Mesendoderm (in vitro differentiated cells): Measurements from ENCODE around the gene BCL7C.

Source experiments
- DNase-seq: peaks from one replicate; pipeline ENCODE4 v3.0.0; 2013
- H2AK5ac ChIP-seq: 2 replicates; pipeline ENCODE4 v1.6.1; 2013; ENCODE audit warnings: low read length, inconsistent platforms
- H2BK120ac ChIP-seq: 2 replicates; pipeline ENCODE4 v1.6.1; 2013; ENCODE audit warnings: low read depth, mild to moderate bottlenecking, low read length, moderate library complexity, mixed read lengths
- H2BK15ac ChIP-seq: replicated peaks from 2 replicates; pipeline ENCODE4 v1.6.1; 2013; ENCODE audit warnings: low read depth, mild to moderate bottlenecking, moderate library complexity
- H2BK5ac ChIP-seq: 2 replicates; pipeline ENCODE4 v1.6.1; 2013; ENCODE audit warnings: low read length, inconsistent platforms
- H3K18ac ChIP-seq: 2 replicates; pipeline ENCODE4 v1.6.1; 2013; ENCODE audit warnings: mild to moderate bottlenecking, low read length, mixed read lengths
- H3K23ac ChIP-seq: one replicate; pipeline ENCODE4 v1.6.1; 2013; ENCODE audit warnings: low read length
- H3K27ac ChIP-seq: 2 replicates; pipeline ENCODE4 v1.5.1; 2013; ENCODE audit warnings: low read depth, mild to moderate bottlenecking, inconsistent platforms, low read length, moderate library complexity
- H3K27me3 ChIP-seq: 2 replicates; pipeline ENCODE4 v1.6.1; 2013; ENCODE audit warnings: low read length, control low read depth, mild to moderate bottlenecking, inconsistent platforms; ENCODE audit not compliant: insufficient read depth, poor library complexity
- H3K36me3 ChIP-seq: 2 replicates; pipeline ENCODE4 v1.6.1; 2013; ENCODE audit warnings: low read length, inconsistent platforms; ENCODE audit not compliant: control insufficient read depth, insufficient read depth
- H3K4ac ChIP-seq: one replicate; pipeline ENCODE4 v1.6.1; 2013; ENCODE audit warnings: low read depth, mild to moderate bottlenecking, low read length, moderate library complexity
- H3K4me1 ChIP-seq: 2 replicates; pipeline ENCODE4 v1.6.1; 2013; ENCODE audit warnings: low read depth, low read length, inconsistent platforms; ENCODE audit not compliant: control insufficient read depth
- H3K4me2 ChIP-seq: 2 replicates; pipeline ENCODE4 v1.6.1; 2013; ENCODE audit warnings: low read length
- H3K4me3 ChIP-seq: 2 replicates; pipeline ENCODE4 v1.5.1; 2013; ENCODE audit warnings: mild to moderate bottlenecking, low read length
- H3K56ac ChIP-seq: one replicate; pipeline ENCODE4 v1.6.1; 2013; ENCODE audit warnings: low read length
- H3K79me1 ChIP-seq: 2 replicates; pipeline ENCODE4 v1.6.1; 2013; ENCODE audit warnings: low read length, inconsistent platforms
- H3K79me2 ChIP-seq: 2 replicates; pipeline ENCODE4 v1.6.1; 2013; ENCODE audit warnings: mild to moderate bottlenecking, low read length; ENCODE audit not compliant: control insufficient read depth, insufficient read depth
- H3K9ac ChIP-seq: 2 replicates; pipeline ENCODE4 v1.6.1; 2013; ENCODE audit warnings: low read length, inconsistent platforms
- H4K5ac ChIP-seq: one replicate; pipeline ENCODE4 v1.6.1; 2013; ENCODE audit warnings: low read length
- H4K8ac ChIP-seq: one replicate; pipeline ENCODE4 v1.6.1; 2013; ENCODE audit warnings: low read depth, mild to moderate bottlenecking, control low read depth, low read length, moderate library complexity
- WGBS: extraction: QIAGEN DNeasy Blood & Tissue Kit; methylation state at CpG from one replicate; pipeline ENCODE4 v1.1.7; 2013; ENCODE audit warnings: low lambda C conversion rate, missing lambda C conversion rate; ENCODE audit not compliant: insufficient coverage; ENCODE audit errors: extremely low coverage; 5-methylcytosine and 5-hydroxymethylcytosine counted together

Gene BCL7C

DNA sequence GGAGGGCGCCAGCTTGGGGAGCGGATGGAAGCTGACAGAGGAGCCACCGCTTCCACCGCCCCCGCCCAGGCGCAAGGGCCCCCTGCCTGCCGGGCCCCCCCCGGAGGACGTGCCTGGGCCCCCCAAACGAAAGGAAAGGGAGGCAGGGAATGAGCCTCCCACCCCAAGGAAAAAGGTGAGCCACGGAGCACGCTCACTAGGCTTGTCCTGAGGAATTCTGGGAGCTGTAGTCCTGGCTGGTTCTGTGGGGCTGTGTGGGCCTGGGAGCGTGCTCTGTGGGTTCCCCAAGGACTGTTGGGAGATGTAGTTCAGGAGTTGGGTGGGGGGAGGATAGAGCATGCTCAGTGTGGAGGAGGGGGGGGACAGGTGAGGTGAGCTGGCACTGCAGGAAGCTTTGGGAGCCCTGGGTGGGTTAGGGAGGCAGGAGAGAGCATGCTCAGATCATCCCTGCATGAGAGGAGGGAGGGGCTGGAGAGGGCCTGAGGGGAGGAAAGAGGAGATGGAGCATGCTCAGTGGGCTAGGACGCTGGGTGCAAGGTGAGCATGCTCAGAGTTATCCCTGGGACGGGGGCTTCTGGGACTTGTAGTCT is 34.0 kb upstream of the BCL7C start:
- no peak overlapping the region for H3K4ac ChIP-seq
- H3K56ac ChIP-seq: no peak overlapping the region
- H2AK5ac ChIP-seq: no peak overlapping the region
- H3K18ac ChIP-seq: no peak overlapping the region
- H3K9ac ChIP-seq: no peak overlapping the region
- H3K4me3 ChIP-seq: no peak overlapping the region
- H3K23ac ChIP-seq: no peak overlapping the region
- peaks cover 24% of the 10 kb centered on the region for H3K36me3 ChIP-seq
- H3K27ac ChIP-seq: no peak overlapping the region
- WGBS: no CpG with 5 or more reads among the region's 15 CpGs
- H3K4me1 ChIP-seq: no peaks in the 10 kb centered on the region
- no peak overlapping the region for H4K8ac ChIP-seq
- H2BK120ac ChIP-seq: no peak overlapping the region
- no peak overlapping the region for H4K5ac ChIP-seq
- no peak overlapping the region for H2BK15ac ChIP-seq
- peaks cover 14% of the 10 kb centered on the region for H3K79me1 ChIP-seq
- H3K27me3 ChIP-seq: no peaks in the 10 kb centered on the region
- DNase-seq: peak; percentile 97
- H2BK5ac ChIP-seq: no peak overlapping the region
- H3K79me2 ChIP-seq: peaks cover 12% of the 10 kb centered on the region
- no peak overlapping the region for H3K4me2 ChIP-seq

DNA sequence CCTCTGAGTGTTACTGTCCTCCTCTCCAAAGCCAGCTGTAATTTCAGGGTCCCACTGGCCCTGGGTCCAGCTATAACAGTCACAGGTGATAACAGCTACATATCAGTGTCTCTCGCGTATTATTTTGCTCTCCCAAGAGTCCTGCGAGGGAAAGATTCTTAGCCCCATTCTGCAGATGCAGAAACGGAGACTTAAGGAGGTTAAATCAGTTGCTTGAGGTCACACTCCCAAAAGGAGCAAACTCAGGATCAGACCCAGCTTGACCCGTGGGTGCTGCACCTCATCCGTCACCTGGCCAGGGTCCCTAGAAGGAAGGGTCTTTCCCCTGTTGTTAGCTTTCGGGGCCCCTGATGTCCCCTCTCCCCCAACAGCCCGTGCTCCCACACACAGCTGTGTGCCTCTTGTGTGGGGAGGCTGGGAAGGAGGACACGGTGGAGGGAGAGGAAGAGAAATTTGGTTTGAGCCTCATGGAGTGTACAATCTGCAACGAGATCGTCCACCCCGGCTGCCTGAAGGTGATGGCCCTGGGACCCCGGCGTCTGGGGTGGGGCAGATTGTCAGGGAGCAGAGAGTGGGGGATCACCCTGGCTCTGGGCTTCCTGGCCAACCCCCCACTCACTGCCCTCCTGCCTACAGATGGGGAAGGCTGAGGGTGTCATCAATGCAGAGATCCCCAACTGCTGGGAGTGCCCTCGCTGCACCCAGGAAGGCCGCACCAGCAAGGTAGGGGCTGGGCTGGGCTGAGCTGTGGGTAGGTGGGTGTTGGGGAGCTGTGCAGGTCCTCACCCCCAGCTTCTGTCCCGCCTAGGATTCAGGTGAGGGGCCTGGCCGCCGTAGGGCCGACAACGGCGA is 33.3 kb upstream of the BCL7C start:
- Histone ChIP-seq H2BK120ac (no peak overlapping the region), H3K4ac (no peak overlapping the region), H3K27ac (no peak overlapping the region), H3K27me3 (no peaks in the 10 kb centered on the region), H3K23ac (no peak overlapping the region), H3K79me1 (peaks cover 13% of the 10 kb centered on the region), H3K36me3 (peaks cover 24% of the 10 kb centered on the region), H3K56ac (no peak overlapping the region), H3K79me2 (peaks cover 12% of the 10 kb centered on the region), H2AK5ac (no peak overlapping the region), H2BK15ac (no peak overlapping the region), H3K9ac (peak overlapping the region; percentile 15), H4K8ac (no peak overlapping the region), H3K4me3 (no peak overlapping the region), H4K5ac (no peak overlapping the region), H3K18ac (no peak overlapping the region), H3K4me2 (no peak overlapping the region), H3K4me1 (no peaks in the 10 kb centered on the region), H2BK5ac (no peak overlapping the region)
- WGBS: no CpG with 5 or more reads among the region's 22 CpGs
- DNase-seq: no peak

DNA sequence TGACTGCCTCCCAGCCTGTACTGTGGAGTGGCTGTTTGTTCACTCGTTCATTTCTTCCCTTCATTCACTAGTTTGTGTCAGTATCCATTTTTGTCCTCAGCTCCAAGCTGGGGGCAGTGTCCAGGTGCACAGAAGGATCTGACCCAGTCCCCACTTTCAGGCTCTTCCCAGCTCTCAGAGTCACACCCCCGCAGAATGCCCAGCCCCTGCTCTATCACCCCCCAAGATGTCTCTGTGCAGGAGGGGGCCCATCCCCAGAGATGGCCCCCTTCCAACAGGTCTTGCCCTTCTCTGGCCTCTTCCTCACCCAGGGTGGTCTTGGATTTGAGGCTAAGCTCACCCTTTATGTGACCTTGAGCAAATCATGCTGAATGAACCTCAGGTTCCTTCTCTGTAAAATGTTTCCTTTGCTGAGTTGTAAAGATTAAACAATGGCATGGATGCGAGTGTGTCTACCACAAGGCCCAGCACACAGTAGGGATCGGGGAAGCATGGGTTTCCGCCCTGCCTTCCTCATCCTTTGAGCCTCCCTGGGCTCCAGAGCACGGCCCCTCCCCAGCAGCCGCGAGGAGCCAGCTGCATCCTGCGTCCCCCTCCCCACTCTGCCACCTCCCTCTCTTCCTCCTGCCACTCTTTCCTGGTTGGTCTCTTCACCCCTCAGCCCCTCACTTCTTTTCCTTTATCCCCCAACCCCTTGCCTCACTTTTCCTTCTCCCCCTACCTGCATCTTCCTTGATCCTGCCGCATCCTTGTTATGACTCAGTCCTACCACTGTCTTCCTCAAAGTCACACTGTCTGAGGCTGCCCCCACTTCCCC is 32.3 kb upstream of the BCL7C start:
- no CpG with 5 or more reads among the region's 10 CpGs for WGBS

DNA sequence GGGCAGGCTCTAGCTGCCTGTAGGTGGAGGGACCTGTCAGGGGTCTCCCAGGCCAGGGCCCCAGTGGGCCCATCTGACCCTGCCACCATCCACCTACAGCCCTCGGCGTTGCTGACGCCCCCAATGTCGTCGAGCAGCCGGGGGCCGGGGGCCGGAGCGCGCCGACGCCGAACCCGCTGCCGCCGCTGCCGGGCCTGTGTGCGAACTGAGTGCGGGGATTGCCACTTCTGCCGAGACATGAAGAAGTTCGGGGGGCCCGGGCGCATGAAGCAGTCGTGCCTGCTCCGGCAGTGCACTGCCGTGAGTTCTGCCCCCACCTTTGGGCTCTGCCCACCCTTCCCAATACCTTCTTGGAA is 31.7 kb upstream of the BCL7C start:
- no peak overlapping the region for H2BK120ac ChIP-seq
- no peak overlapping the region for H3K23ac ChIP-seq
- no peak overlapping the region for H4K5ac ChIP-seq
- no peaks in the 10 kb centered on the region for H3K27me3 ChIP-seq
- no CpG with 5 or more reads among the region's 26 CpGs for WGBS
- no peak overlapping the region for H3K27ac ChIP-seq
- peaks cover 17% of the 10 kb centered on the region for H3K36me3 ChIP-seq
- H3K56ac ChIP-seq: peak overlapping the region; percentile 91
- H3K4ac ChIP-seq: no peak overlapping the region
- no peak overlapping the region for H3K18ac ChIP-seq
- H4K8ac ChIP-seq: no peak overlapping the region
- H3K4me3 ChIP-seq: no peak overlapping the region
- H3K4me1 ChIP-seq: no peaks in the 10 kb centered on the region
- H3K79me1 ChIP-seq: peaks cover 10% of the 10 kb centered on the region
- DNase-seq: no peak
- H3K4me2 ChIP-seq: no peak overlapping the region
- no peak overlapping the region for H2AK5ac ChIP-seq
- H3K79me2 ChIP-seq: peaks cover 12% of the 10 kb centered on the region
- H2BK15ac ChIP-seq: no peak overlapping the region
- H2BK5ac ChIP-seq: no peak overlapping the region
- peak overlapping the region; percentile 85 for H3K9ac ChIP-seq

More for the DNA sequence above, 32.3 kb upstream of the BCL7C start:
- peaks cover 12% of the 10 kb centered on the region for H3K79me1 ChIP-seq
- H2BK120ac ChIP-seq: no peak overlapping the region
- peaks cover 22% of the 10 kb centered on the region for H3K36me3 ChIP-seq
- no peak overlapping the region for H3K27ac ChIP-seq
- no peak overlapping the region for H2AK5ac ChIP-seq
- no peaks in the 10 kb centered on the region for H3K27me3 ChIP-seq
- H3K4me1 ChIP-seq: no peaks in the 10 kb centered on the region
- DNase-seq: no peak
- no peak overlapping the region for H3K4me3 ChIP-seq
- H3K56ac ChIP-seq: peak overlapping the region; percentile 91
- H3K4ac ChIP-seq: no peak overlapping the region
- peaks cover 12% of the 10 kb centered on the region for H3K79me2 ChIP-seq
- H3K9ac ChIP-seq: peak overlapping the region; percentile 44
- no peak overlapping the region for H2BK15ac ChIP-seq
- H4K5ac ChIP-seq: no peak overlapping the region
- H4K8ac ChIP-seq: no peak overlapping the region
- H3K4me2 ChIP-seq: no peak overlapping the region
- peak overlapping the region; percentile 66 for H3K23ac ChIP-seq
- no peak overlapping the region for H2BK5ac ChIP-seq
- no peak overlapping the region for H3K18ac ChIP-seq

DNA sequence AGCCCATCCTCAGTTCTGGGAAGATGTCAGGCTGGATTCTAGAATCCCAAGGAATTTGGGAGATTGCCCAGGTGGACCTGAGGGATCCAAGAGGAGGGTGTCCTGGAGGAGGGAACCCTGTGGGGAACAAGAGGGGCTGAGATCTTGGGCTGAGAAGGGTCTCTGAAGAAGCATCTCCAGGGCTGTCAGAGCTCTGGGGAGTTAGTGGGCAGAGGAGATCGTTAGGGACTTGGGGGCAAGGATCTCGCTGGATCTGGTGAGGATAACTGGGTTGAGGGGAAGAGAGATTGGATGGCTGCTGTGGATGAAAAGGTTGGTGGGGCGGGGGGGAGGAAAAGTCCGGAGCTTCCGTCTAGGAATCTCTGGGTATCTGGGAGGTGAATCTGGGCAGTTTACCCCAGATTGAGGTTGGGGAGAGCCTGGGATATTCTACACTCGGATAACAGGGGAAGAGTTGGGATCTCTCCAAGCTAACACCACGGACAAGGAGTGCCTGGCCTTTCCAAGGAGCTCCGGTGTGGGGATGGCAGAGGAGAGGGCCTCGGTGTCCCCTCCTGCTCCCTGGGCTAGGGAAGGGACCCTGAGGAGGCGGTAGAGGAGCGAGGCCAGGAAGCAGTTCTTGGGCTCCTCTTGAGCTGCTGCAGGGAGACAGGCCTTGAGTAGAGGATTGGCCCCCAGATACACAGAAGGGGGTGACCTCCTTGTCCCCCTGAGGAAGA is 31.2 kb upstream of the BCL7C start:
- Histone ChIP-seq H4K5ac (no peak overlapping the region), H3K36me3 (peaks cover 14% of the 10 kb centered on the region), H3K79me2 (peaks cover 12% of the 10 kb centered on the region), H2AK5ac (no peak overlapping the region), H3K4me1 (no peaks in the 10 kb centered on the region), H2BK15ac (no peak overlapping the region), H3K27ac (no peak overlapping the region), H3K79me1 (peaks cover 10% of the 10 kb centered on the region), H3K23ac (no peak overlapping the region), H3K4ac (peak overlapping the region; percentile 43), H3K27me3 (no peaks in the 10 kb centered on the region), H2BK5ac (no peak overlapping the region), H3K9ac (peak overlapping the region; percentile 85), H3K4me3 (peak overlapping the region; percentile 67), H2BK120ac (no peak overlapping the region), H4K8ac (no peak overlapping the region), H3K56ac (peak overlapping the region; percentile 91), H3K4me2 (peak overlapping the region; percentile 25), H3K18ac (peak overlapping the region; percentile 93)
- WGBS: no CpG with 5 or more reads among the region's 11 CpGs
- no peak for DNase-seq
